ENCODE measurements around the gene NPFFR1.

DNA sequence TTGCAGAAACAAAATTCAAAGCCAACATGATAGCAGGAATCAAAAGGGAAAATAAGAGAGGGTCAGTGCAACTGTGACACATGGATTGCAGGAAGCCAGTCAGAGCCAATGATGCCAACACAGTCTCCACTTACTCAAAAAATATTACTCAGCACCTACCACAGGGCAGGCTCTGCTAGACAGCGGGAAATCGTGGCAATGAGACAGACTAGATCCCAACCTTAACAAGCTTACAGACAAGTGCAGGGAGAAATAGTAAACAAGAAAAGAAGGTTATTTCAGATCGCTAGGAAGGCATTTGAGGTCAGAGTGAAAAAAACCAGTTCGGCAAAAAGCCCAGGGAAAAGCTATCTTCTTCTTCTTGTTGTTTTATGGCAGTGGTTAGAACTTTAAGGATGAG, 45.2 kb upstream of the NPFFR1 start:
- TF ChIP-seq, protein P1, sequence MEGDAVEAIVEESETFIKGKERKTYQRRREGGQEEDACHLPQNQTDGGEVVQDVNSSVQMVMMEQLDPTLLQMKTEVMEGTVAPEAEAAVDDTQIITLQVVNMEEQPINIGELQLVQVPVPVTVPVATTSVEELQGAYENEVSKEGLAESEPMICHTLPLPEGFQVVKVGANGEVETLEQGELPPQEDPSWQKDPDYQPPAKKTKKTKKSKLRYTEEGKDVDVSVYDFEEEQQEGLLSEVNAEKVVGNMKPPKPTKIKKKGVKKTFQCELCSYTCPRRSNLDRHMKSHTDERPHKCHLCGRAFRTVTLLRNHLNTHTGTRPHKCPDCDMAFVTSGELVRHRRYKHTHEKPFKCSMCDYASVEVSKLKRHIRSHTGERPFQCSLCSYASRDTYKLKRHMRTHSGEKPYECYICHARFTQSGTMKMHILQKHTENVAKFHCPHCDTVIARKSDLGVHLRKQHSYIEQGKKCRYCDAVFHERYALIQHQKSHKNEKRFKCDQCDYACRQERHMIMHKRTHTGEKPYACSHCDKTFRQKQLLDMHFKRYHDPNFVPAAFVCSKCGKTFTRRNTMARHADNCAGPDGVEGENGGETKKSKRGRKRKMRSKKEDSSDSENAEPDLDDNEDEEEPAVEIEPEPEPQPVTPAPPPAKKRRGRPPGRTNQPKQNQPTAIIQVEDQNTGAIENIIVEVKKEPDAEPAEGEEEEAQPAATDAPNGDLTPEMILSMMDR (IDR thresholded peaks at IDR 0.05), result no peak
- TF ChIP-seq POLR2A (IDR thresholded peaks at IDR 0.05), result no peak
